Activated CD4-positive, alpha-beta T cell treated with anti-CD3 and anti-CD28 coated beads, Interleukin-2, amount 10 ng/mL, durations not matched to agents 24 days and 14 days (primary cell): ENCODE data around the gene RPS13. TPM values are rescaled to one million over a fixed set of nuclear protein-coding genes. Genes with fewer than 3 reads are reported as not detected.
"Not testable (repeated sequence)": the region's sequence is repeated elsewhere in the genome, so short reads cannot be mapped to it uniquely, and the experiment has no call there.

Experiments used
- DNase-seq: peaks from one replicate; pipeline ENCODE4 v3.0.0; 2022
- H3K27ac Mint-ChIP-seq: one replicate; pipeline ENCODE4 v1.8.0; 2022; ENCODE audit warnings: mild to moderate bottlenecking, mixed read lengths
- H3K27me3 Mint-ChIP-seq: one replicate; pipeline ENCODE4 v1.8.0; 2022; ENCODE audit warnings: mixed read lengths
- H3K36me3 Mint-ChIP-seq: one replicate; pipeline ENCODE4 v1.8.0; 2022; ENCODE audit warnings: low read depth, mild to moderate bottlenecking, mixed read lengths
- H3K4me1 Mint-ChIP-seq: one replicate; pipeline ENCODE4 v1.8.0; 2021; ENCODE audit warnings: mixed read lengths
- H3K4me3 Mint-ChIP-seq: one replicate; pipeline ENCODE4 v1.8.0; 2022; ENCODE audit warnings: mild to moderate bottlenecking, moderate library complexity, mixed read lengths
- H3K9me3 Mint-ChIP-seq: one replicate; pipeline ENCODE4 v1.8.0; 2021; ENCODE audit warnings: mixed read lengths
- intact Hi-C: fragments of 100-400 bp; cut with micrococcal nuclease; formaldehyde crosslinking; loops from one replicate; pipeline ENCODE4 v1.15.1; 2023
- total RNA-seq: library from RNA; stranded (reverse); gene quantifications from 2 replicates; pipeline ENCODE4 v1.2.3, GENCODE V29; 2022

Gene RPS13
- total RNA-seq, 1 donor from 2014 or later = 1,328 TPM

- no peaks in the 10 kb centered on the region for H3K9me3 Mint-ChIP-seq
- intact Hi-C loops = loop anchor here (5.0 kb wide), 1 partner anchor 146 kb away; no protein-coding TSS in a partner anchor
- peaks cover 20% of the 10 kb centered on the region for H3K4me1 Mint-ChIP-seq
- DNase-seq = no peak
- no peak overlapping the region for H3K4me3 Mint-ChIP-seq
- H3K27me3 Mint-ChIP-seq = no peaks in the 10 kb centered on the region
- H3K36me3 Mint-ChIP-seq = peaks cover 49% of the 10 kb centered on the region
- no peak overlapping the region for H3K27ac Mint-ChIP-seq
Measured at GRCh38 chr11:17073370-17074027, 4.0 kb downstream of the RPS13 start.

GRCh38 chr11:17067417-17067816 is 10.1 kb downstream of the RPS13 start:
- Mint-ChIP-seq H3K4me1 (no peaks in the 10 kb centered on the region), H3K27me3 (no peaks in the 10 kb centered on the region), H3K9me3 (no peaks in the 10 kb centered on the region), H3K4me3 (no peak overlapping the region), H3K36me3 (peaks cover 1% of the 10 kb centered on the region), H3K27ac (no peak overlapping the region)
- intact Hi-C loops = no loop called here
- DNase-seq = no peak

DNA sequence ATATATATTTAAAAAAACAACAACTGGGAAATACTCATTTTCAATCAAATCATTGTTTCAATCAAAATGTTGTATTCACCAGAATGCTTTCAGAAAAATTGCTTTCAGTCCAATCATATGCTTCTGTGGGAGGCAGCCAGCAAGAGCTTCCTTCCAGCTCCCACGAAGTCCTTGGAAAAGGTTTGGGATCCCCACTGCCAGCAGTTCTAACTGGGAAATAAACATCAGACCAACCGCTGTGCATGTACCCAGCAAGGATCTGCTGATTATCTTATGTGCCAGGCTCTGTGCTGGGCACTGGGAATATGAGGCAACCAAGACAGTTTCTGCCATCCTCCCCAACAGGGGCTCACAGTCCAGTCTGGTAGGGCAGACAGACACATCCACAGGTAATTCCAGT is 10.8 kb downstream of the RPS13 start:
- Mint-ChIP-seq H3K4me3 (no peak overlapping the region), H3K9me3 (no peaks in the 10 kb centered on the region), H3K4me1 (no peaks in the 10 kb centered on the region), H3K36me3 (no peaks in the 10 kb centered on the region), H3K27ac (no peak overlapping the region), H3K27me3 (no peaks in the 10 kb centered on the region)
- DNase-seq = no peak
- intact Hi-C loops = no loop called here

DNA sequence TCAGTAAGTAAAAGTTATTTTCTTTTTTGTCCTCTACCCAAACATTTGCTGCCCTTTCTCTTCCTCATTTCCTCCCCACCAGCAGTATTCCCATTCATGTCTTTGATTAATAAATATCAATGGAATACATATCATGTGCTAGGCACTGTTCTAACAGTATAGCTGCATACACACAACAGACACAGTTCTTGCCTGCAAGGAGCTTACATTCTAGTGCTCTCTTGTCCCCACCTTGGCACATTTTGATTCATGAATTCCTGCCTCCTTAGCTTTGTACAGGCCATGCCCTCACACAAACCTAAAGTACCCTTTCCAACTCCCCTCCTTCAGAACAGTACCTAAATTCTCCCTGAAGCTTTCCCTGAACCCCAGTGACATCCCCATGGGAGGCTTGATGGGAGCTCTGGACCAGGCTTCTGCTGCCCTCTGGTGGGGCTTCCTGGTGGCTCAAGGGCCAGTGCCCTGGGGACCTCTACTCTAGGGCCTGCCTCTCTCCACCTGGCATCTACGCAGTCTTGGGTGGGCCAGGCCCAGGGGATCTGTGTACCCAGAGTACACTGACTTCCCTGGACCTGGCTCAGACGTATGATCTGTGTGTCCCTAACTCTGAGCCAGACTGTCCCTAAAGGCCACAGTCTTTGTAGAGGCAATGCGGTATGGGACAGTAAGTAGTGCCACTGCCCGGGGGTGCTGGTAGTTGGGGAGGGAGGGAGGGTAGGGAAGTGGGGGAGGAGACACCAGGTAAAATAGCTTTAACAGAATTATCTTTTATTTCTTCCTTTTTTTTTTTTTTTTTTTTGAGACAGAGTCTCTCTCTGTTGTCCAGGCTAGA is 14.1 kb downstream of the RPS13 start:
- no peaks in the 10 kb centered on the region for H3K9me3 Mint-ChIP-seq
- no peaks in the 10 kb centered on the region for H3K4me1 Mint-ChIP-seq
- peak; percentile 85 for DNase-seq
- no peak overlapping the region for H3K4me3 Mint-ChIP-seq
- peaks cover 5% of the 10 kb centered on the region for H3K27me3 Mint-ChIP-seq
- H3K36me3 Mint-ChIP-seq = no peaks in the 10 kb centered on the region
- no peak overlapping the region for H3K27ac Mint-ChIP-seq
- intact Hi-C loops = loop anchor here (1.0 kb wide), 4 partner anchors 117 to 278 kb away; no protein-coding TSS in a partner anchor

DNA sequence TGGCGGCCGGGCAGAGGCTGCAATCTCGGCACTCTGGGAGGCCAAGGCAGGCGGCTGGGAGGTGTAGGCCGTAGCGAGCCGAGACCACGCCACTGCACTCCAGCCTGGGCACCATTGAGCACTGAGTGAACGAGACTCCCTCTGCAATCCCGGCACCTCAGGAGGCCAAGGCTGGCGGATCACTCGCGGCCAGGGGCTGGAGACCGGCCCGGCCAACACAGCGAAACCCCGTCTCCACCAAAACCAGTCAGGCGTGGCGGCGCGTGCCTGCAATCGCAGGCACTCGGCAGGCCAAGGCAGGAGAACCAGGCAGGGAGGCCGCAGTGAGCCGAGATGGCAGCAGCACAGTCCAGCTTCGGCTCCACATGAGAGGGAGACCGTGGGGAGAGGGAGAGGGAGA is 26.3 kb downstream of the RPS13 start:
- H3K27ac Mint-ChIP-seq, H3K4me3 Mint-ChIP-seq: not testable (repeated sequence)

DNA sequence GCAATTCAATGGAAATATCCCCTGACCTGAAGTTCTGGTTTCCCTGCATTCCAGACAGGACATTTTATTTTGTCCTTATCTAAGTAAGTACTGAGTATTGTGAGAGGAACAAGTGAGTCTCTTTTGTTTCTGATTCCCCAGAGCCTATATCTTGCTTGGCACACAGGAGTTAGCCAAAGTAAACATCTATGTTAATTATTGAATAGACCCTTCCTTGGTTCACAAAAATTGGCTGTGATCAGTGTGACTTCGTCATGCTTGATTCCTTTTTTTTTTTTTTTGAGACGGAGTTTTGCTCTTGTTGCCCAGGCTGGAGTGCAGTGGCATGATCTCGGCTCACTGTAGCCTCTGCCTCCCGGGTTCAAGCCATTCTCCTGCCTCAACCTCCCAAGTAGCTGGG is 29.0 kb downstream of the RPS13 start:
- H3K27me3 Mint-ChIP-seq, H3K36me3 Mint-ChIP-seq, intact Hi-C loops, H3K4me1 Mint-ChIP-seq, H3K4me3 Mint-ChIP-seq, H3K27ac Mint-ChIP-seq, H3K9me3 Mint-ChIP-seq, DNase-seq: not testable (repeated sequence)

More for the DNA sequence above, 26.3 kb downstream of the RPS13 start:
- H3K9me3 Mint-ChIP-seq, intact Hi-C loops, H3K36me3 Mint-ChIP-seq, H3K27me3 Mint-ChIP-seq, H3K4me1 Mint-ChIP-seq, DNase-seq: not testable (repeated sequence)

DNA sequence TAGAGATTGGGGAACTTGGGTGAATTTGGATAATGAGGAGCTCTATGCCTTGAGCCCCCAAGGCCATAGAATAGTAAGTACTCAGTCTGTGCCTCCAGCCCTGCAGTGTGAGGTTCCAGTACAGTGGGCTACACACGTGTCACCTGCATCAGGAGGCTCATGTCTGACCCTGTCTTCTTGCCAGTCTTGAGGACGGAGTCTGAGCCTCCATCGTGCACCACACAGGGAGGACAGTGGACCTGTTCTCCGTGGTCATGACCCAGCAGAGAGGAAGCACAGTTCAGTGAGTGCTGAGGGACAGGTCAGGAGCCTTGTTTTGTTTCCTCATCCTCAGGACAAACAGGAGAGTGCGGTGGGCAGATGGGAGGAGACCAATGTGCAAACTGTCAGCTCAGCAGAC is 30.8 kb downstream of the RPS13 start:
- no peak for DNase-seq
- Mint-ChIP-seq H3K9me3 (no peaks in the 10 kb centered on the region), H3K36me3 (no peaks in the 10 kb centered on the region), H3K27me3 (peaks cover 5% of the 10 kb centered on the region), H3K4me3 (no peak overlapping the region), H3K4me1 (no peaks in the 10 kb centered on the region), H3K27ac (no peak overlapping the region)
- intact Hi-C loops = no loop called here

DNA sequence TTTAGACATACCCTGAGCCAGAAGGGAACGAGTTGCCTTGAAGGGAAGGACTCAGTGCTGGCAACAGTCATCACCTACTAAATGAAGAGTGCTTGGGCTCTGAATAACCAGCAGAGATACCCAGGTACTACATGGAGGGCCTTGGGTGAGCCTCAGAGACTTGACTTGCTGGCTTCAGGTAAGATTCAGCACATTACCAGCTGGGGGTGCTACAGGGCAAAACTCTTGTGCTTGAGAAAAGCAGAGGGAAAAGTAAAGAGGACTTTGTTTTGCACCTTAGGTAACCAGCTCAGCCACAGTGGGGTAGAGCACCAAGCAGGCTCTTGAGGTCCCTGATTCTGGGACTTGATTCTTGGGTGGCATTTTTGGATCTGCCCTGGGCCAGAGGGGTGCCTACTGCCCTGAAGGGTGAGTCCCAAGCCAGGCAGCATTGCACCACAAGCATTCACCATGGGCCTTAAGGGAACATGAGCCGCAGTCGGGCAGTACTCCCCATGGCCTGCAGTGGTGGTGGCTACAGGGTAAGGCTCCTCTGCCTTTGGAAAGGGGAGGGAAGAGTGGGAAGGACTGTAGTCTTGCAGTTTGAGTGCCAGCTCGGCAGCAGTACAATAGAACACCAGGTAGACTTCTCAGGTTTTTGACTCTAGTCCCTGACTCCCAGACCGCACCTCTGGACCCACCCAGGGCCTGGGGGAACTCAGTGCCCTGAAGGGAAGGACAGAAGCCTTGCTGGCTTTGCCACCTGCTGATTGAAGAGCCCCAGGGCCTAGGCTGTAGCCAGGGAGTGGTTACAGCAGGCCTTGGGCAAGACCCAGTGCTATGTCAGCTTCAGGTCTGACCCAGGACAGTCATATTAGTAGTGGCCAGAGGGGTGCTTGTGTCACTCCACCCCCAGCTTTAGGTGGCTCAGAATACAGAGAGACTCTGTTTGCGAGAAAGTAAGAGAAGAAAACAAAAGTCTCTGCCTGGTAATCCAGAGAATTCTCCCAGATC is 40.5 kb downstream of the RPS13 start:
- Mint-ChIP-seq H3K36me3 (no peaks in the 10 kb centered on the region), H3K27ac (no peak overlapping the region), H3K4me1 (no peaks in the 10 kb centered on the region), H3K4me3 (no peak overlapping the region), H3K27me3 (peaks cover 2% of the 10 kb centered on the region), H3K9me3 (peaks cover 11% of the 10 kb centered on the region)
- intact Hi-C loops = no loop called here
- no peak for DNase-seq

DNA sequence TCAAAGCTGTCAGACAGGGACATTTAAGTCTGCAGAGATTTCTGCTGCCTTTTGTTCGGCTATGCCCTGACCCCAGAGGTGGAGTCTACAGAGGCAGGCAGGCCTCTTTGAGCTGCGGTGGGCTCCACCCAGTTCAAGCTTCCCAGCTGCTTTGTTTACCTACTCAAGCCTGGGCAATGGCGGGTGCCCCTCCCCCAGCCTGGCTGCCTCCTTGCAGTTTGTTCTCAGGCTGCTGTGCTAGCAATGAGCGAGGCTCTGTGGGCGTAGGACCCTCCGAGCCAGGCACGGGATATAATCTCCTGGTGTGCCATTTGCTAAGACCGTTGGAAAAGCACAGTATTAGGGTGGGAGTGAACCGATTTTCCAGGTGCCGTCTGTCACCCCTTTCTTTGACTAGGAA is 43.4 kb downstream of the RPS13 start:
- intact Hi-C loops, H3K27me3 Mint-ChIP-seq, H3K36me3 Mint-ChIP-seq, H3K27ac Mint-ChIP-seq, H3K4me1 Mint-ChIP-seq, H3K4me3 Mint-ChIP-seq, DNase-seq: not testable (repeated sequence)
- H3K9me3 Mint-ChIP-seq = peaks cover 14% of the 10 kb centered on the region

DNA sequence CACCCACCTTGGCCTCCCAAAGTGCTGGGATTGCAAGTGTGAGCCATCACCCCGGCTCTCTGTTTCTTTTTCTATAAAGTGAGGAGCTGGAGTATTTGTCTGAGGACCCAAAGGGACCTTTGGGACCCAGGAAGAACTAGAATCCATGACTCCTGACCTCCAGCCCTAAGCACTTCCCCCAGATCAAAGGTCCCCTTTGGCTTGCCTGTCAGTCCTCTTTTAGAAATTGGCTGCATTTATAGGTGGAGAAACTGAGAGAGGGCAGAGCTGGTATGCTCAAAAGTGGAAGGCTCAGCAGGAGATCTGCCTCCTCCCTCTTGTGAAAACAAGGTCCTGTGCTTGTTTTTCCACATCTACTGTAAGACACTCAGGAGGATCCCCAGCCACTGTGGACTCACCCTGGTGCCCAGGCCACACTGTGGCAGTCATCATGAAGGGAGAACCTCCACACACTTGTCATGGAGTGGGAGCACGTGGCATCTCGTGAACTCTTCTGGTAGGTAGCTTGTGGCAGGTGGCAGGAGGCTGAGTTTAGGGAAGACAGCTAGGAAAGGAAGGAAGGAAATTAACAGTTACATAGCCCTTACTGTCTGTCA is 50.9 kb downstream of the RPS13 start:
- no peaks in the 10 kb centered on the region for H3K4me1 Mint-ChIP-seq
- peaks cover 3% of the 10 kb centered on the region for H3K9me3 Mint-ChIP-seq
- intact Hi-C loops = no loop called here
- peaks cover 7% of the 10 kb centered on the region for H3K27me3 Mint-ChIP-seq
- H3K36me3 Mint-ChIP-seq = no peaks in the 10 kb centered on the region
- no peak for DNase-seq
- no peak overlapping the region for H3K27ac Mint-ChIP-seq
- H3K4me3 Mint-ChIP-seq = no peak overlapping the region

- no peaks in the 10 kb centered on the region for H3K9me3 Mint-ChIP-seq
- H3K4me1 Mint-ChIP-seq = no peaks in the 10 kb centered on the region
- H3K27me3 Mint-ChIP-seq = peaks cover 8% of the 10 kb centered on the region
- no peak overlapping the region for H3K4me3 Mint-ChIP-seq
- no peaks in the 10 kb centered on the region for H3K36me3 Mint-ChIP-seq
- DNase-seq = no peak
- no peak overlapping the region for H3K27ac Mint-ChIP-seq
- intact Hi-C loops = no loop called here
Measured at GRCh38 chr11:17024924-17025323, 52.5 kb downstream of the RPS13 start.
